ENCODE data around the gene ELMO3.

ELMO3 gene

DNA sequence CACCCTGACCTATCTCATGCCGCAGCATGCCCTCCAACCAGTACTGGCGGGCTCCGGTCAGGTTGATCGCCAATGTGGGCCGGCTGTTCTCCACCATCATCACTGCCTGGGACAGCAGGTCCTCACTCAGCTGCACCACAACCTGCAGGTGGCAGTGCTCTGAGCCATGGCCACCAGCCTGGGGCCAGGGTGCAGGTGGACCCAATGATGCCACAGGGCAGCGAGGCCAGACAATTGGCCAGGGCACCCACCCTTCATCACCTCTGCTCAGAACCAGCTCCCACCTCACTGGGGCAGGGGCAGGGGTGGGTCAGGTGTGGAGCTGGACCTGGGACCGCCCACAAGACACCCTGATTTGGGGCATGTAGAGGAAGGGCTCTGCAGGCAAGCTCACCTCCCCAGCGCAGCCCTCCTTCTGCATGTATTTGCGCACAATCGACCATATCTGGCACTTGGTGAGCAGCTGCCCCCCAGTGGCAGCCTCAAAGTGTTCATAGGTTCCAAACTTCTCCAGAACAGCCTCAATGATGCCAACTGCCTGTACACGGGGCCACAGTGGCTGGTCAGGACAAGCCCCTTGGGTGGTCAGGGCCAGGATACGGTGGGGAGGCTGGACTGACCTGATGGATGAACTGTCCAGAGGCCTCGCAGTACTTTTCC lies 19.4 kb upstream of the ELMO3 start:
- FAIRE-seq = no peak
- no peak for DNase-seq (ENCODE audit: extremely low spot score, insufficient read length, low read depth)

DNA sequence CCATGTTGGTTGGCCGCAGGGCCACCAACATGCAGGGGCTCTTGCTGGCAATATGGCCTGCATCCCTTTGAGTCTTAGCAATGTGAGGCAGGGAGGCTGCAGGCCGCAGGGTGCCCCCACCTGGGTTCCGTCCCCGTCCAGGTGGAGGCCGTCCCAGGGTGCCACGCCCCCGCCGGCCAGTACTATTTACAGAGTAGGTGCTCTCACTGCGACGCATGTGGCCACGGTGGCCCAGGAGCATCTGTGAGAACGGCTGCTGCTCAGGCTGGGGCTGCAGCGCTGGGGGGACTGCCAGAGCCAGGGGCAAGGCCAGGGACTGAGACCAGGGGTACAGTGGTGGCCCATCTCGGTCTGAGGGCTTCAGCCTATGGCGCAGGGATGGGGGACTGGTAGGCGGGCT lies 18.8 kb upstream of the ELMO3 start:
- no peak for FAIRE-seq
- DNase-seq (ENCODE audit: extremely low spot score, insufficient read length, low read depth) = no peak

DNA sequence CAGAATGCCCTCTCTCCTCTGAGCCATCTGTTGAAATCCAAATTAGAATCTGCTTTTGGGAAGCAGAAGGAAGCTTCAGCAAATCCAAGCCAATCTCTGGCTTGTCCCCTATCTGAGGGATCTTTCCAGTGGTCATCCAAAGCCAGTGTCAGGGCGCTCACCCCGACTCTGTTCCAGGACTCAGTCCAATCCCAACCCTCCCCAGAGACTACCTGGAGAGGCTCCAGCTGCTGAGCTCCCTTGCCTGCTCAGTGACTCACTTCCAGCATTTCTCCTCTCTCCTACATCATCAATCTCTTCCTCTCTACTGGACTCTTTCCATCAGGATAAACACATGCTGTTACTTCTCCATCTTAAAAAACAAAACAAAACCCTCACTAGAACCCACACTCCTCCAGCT lies 17.6 kb upstream of the ELMO3 start:
- DNase-seq (ENCODE audit: extremely low spot score, insufficient read length, low read depth) (no peak), FAIRE-seq (no peak)

DNA sequence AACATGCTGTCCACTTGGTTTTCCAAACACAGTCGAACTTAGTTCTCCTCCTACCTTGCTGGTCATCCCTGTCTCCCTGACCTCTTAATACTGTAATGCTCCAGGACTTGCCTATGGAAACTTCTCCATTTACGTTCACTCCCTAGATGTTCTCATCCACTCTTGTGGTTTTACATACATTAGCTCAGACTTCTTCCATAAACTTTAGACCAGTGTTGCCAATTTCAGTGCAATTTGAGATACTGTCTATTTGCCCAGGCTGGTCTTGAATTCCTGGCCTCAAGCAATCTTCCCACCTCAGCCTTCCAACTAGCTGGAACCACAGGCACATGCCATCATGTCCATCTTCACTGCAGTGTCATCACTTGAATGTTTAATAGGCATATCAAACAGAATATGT lies 16.6 kb upstream of the ELMO3 start:
- no peak for FAIRE-seq
- DNase-seq (ENCODE audit: extremely low spot score, insufficient read length, low read depth) = no peak

DNA sequence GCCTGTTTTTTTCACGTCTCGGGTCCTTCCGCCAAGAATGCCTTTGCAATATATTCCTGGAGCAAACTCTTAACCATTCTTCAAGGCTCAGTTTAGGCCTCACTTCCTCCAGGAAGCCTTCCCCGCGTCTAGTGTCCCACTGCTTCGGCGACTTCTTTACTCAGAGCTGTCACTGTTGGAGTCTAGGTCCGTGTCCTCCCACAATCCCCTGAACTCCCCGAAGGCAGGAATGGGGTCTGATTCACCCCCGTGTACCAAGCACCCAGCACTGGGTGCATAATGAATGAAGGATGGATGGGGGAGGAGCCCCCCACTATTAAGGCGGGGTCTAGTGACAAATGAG lies 15.7 kb upstream of the ELMO3 start:
- no peak for DNase-seq (ENCODE audit: extremely low spot score, insufficient read length, low read depth)
- FAIRE-seq = no peak

DNA sequence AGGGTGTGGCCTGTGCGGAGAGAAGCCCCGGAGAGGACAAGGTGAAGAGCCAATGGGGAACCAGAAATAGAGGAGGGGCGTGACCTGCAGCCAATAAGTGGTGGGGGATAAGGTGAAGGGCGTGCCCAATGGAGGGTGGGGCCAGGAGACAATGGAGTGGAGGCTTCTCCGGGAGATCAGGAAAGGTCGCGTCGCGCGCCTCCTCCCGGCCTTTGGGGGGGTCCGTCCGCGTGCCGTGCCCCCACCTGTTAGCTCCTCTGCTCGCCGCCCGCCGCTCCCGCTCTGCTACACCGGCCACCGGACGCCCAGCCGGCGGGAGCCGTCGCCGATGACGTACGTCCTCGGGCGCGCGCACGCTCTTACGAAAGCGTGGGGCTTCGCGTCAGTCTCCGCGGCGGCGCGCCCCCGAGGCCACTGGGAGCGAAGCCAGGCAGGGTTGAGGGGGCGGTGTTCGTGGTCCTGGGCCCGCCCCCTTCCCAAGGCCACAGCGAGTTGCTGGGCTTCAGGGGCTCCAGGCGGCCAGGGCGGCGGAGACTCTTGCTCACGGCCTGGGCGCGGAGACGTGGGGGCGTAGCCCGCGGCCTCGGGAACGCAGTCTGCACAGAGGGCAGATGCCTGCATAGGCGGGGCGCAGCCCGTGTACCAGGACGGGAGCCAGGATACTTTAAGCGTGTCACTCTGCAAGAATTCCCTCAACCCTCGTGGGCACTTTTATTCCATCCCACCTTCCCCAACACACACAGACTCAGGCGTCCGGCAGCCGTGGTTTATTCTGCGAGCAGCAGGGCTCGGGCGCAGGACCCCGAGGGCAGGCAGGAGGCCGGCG lies 15.1 kb upstream of the ELMO3 start, which contains the start of gene MATCAP1:
Gene MATCAP1 (minus strand): TSS at position 337 of the 826 bp plus-strand sequence. CDS start 3,353 bp downstream, outside the sequence.
- peak; percentile 99 for FAIRE-seq

DNA sequence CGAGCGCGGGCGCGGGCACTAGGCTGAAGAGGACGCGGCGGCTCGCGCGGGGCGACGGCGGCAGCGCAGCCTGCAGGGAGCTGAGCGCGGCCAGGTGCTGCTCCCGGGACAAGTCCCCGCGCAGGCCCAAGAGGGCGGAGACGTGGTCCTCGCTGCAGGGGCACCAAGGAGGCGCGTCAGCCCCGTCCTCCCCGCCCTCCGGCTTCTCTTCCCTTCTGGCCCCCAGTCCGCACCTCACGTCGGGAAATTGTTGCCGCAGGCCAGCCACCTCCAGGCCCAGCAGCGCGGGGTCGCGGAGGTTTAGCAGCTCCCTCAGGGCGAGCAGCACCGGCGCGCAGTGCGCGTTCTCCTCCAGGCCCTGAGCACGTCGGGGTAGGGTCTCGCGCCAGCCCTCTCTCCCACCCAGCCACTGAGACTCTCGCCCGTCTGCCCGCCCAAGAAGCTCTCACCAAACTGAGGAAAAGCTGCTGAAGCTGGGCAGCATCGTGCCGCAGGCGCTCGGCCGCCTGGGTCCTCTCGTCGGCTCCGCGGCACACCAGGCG lies 14.4 kb upstream of the ELMO3 start:
- no peak for DNase-seq (ENCODE audit: extremely low spot score, insufficient read length, low read depth)
- FAIRE-seq = no peak

More for the DNA sequence above, 15.1 kb upstream of the ELMO3 start, which contains the start of gene MATCAP1:
- DNase-seq (ENCODE audit: extremely low spot score, insufficient read length, low read depth) = peak; percentile 99

DNA sequence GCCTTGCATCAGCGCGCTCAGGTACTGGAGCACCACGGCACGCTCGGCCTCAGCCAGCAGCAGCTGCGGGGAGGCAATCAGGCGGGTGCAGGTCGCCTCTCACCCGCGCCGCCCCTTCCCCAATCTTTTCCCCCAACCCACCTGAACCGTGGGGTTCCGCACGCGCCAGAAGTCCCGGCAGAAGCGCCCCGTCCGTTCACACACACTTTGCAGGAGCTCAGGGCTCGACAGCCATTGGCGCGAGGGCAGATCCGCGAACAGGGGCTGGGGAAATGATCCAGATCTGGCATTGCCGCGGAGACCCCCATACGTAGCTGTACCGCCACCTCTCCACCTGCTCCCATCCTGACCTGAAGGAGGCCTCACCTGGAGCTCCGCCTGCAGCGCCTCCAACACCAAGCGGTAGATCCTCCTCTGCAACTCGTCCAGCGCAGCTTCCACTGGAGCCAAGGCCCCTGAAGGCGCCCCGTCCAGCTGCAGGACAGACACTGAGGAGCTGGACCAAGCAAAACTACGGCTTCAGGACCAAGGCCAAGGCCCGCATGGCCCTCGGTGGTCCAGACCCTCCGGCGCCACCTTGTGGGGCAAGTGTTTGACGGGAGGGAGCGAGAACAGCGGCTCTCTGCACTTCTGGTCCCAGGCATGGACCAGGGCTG lies 13.8 kb upstream of the ELMO3 start:
- FAIRE-seq = peak; percentile 89
- DNase-seq (ENCODE audit: extremely low spot score, insufficient read length, low read depth) = no peak

DNA sequence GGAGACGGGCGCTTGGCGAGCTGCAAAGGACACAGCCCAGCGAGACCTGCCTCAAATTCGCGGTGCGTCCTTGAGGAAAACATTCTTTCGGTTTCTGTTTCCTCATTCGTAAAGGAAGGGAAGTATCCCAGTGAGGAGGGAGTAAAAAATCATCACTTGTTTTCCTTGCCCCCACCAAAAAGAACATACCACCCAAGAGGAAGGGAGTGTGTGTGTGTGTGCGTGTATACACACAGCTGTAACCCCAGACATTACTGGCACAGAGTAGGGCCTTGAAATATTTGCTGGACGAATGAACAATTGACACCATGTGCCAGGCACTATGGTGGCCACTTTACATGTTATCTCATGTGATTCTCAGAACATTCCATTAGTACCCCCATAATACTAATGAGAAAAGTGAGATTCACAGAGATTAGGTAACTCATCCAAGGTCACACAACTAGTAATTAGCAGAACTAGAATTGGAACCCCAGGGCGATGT lies 13.2 kb upstream of the ELMO3 start:
- DNase-seq (ENCODE audit: extremely low spot score, insufficient read length, low read depth) = no peak
- no peak for FAIRE-seq

DNA sequence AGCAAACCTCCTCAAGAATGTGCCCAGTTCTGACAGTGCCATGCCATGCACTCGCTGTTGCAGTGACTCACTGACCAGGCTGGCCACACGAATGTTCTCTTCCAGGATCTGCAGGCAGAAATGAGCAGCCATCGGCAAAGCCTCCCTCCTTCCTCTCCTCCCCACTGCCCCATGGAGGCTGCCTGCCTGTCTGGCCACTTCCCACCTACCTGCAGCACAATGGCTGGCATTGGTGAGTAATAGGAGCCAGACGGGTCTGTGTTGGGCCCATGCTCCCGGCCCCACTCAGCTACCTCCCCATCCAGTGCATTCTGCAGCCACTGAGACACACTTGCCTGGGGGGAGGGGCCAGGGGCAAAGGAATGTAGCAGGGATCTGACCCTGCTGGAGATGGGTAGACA lies 12.4 kb upstream of the ELMO3 start:
- no peak for FAIRE-seq
- DNase-seq (ENCODE audit: extremely low spot score, insufficient read length, low read depth) = no peak

DNA sequence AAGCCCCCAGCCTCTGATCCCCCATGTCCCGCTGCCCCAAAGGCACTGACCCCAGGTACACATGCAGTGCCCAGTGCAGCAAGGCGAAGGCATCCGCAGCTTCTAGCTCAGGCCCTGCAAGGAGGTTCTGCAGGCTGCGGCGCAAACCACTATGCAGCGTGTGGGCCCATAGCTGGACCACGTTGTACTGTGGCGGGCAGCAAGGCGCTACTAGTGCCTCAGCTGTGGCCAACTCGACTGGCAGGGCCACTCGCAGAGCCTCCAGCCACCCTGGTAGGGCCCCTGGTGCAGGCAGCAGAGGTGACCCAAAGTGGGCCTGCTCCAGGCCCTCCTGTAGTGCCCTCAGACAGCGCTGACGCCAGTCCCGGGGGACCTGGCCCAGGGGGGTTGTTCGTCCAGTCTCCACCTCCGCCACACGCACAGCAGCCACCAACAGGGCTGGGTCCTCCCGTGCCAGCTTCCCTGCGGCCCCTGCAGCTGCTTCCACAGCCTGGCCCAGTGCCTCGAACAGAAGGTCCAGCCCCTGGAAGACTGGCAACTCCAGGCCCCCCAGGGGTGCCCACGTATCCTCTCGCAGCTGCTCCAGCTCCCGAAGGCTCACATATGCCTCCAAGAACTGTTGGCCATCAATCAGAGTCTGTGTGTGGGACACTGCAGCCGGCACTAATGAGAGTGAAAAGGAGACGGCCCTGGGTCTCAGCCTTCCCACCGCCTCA lies 11.6 kb upstream of the ELMO3 start:
- no peak for DNase-seq (ENCODE audit: extremely low spot score, insufficient read length, low read depth)
- no peak for FAIRE-seq

DNA sequence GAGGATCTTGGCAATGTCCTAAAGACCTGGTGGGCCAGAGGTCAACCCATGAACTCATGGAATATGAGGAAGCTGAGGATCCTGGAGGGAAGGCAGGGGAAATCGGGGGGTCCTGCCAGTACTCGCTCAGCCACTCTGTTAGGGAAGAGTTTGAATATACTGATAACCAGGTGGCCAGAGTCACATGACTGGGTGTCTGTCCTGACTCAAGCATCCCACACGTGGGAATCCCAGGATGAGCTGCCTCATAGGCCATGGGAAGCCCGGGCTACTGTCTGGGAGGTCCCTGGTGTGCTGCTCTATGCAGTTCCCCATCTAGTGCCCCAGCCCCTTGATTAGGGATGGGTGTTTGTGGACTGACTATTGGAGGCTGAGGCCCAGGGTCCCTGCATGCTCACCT lies 10.6 kb upstream of the ELMO3 start:
- DNase-seq (ENCODE audit: extremely low spot score, insufficient read length, low read depth) (no peak), FAIRE-seq (no peak)

DNA sequence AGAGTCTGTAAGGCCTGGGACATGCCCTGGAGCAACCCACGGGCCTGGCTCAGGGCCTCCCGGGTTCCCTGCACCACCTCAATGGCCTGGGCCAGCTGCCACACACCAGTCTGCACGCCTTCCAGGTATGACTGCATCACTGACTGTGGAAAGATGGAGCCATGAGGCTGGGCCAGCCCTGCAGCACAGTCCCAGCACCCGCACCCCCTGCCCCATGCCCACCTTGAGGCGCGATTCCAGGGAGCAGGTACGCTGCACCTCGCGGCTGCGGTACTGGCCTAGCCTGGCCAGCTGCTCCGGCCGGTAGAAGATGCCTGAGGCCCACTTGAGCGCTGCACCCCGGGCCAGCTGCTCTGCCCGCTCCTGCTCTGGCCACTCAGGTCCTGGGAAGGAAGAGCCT lies 10.1 kb upstream of the ELMO3 start:
- no peak for DNase-seq (ENCODE audit: extremely low spot score, insufficient read length, low read depth)
- FAIRE-seq = no peak

DNA sequence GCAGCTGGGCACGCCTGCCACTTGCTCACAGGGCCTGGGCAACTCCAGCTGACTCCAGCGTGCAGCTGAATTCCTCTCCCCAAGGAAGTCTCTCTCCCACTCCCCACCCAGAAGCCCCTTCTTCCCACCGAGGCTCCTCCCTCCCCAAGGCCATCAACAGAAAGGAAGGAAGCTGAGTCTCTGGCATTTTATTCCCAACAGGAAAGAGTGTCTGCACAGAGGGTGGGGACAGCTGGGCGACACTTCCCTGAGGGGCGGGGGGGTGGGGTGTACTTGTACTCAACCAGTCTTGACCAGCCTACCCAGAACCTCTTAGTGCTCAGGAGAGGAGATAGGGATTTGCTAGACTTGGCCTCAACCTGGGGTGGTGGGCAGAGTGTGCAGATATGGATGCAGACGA lies 8.9 kb upstream of the ELMO3 start, which contains the start of gene EXOC3L1:
Gene EXOC3L1 (minus strand): TSS at position 96 of the 400 bp plus-strand sequence. CDS start 460 bp downstream, outside the sequence.
- FAIRE-seq = no peak
- DNase-seq (ENCODE audit: extremely low spot score, insufficient read length, low read depth) = no peak

DNA sequence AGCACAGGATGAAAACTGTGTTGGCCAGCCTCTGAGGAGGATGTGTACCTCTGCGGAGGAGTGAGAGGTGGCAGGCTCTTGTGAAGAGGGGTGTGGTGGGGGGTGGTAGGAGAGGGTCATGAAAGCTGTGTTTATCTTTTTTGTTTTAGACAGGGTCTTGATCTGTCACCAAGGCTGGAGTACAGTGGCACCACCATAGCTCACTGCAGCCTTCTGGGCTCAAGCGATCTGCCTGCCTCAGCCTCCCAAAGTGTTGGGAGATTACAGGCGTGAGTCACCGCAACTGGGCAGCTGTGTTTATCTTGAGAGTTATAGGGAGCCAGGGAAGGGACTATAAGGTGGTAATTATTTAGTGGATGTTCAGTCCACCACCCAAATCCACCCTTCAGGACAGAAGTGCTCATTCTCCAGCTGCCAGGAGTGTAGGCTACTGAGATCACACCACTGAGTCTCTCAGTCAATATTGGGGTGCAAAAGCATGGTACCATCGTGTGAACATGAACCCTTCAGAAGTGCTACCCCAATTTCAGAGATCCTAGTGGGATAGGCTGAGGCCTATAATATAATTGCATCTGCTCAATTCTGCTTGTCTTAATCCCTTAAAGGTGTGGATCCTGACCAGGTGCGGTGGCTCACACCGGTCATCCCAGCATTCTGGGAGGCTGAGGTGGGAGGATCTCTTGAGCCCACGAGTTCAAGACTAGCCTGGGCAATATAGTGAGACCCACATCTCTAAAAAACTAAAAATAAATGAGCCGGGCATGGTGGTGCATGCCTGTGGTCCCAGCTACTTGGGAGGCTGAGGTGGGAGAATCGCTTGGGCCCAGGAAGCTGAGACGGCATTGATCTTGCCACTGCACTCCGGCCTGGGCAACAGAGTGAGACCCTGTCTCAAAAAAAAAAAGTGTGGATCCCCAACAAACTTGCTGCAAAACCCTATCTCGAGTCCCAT lies 8.2 kb upstream of the ELMO3 start:
- FAIRE-seq = no peak
- DNase-seq (ENCODE audit: extremely low spot score, insufficient read length, low read depth) = no peak

DNA sequence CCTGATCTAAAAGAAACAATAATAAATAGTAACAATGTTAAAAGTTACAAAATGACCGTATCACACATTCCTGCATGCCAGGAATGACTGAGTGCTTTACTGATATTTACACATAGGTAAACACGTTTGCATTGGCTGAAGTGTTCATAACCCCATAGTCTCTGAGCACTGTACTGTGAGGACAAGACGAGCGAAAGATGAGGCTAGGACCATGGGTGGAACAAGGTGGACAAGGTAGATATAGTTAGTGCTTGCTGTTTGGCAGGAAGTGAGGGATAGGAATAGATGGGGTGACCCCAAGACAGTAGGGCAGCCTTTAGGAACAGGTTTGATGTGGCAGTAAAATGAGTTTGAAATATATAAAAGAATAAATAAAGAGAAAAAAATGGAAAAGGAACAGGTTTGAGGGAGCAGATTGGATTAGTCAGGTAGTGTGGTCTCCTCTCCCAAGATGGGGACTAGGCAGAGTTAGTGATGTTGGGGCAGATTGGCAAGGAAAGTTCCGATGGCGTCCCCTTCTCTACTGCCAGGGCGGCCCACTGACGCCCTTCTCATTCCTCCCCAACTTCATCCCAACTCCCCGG lies 7.4 kb upstream of the ELMO3 start:
- DNase-seq (ENCODE audit: extremely low spot score, insufficient read length, low read depth) (no peak), FAIRE-seq (no peak)

DNA sequence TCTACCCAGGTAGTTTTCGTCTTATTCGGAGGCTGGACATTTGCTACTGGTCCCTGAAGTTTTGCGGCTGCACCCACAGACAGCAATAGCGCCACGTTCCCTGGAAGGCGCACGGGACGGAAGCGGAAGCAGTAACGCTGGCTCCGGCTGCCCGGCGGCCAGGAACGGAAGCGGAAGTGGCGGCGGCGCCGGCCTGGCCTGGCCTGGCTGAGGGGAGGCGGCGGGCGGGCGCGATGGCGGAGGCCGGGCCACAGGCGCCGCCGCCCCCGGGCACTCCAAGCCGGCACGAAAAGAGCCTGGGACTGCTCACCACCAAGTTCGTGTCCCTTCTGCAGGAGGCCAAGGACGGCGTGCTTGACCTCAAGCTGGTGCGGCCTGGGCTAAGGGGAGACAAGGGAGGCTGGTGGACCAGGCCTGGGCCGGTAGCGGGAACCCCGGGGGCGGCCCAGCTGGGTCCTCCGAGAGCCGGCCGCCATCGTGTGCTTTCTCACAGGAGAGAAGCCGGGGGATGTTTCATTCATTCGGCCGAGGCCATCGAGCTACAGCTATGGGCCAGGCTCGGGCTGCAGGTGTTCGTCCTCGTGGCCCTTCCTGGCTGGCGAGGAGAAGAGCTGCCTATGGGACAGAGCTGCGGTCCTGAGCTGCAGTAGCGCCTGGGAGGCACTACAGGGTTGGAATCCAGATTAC lies 6.8 kb upstream of the ELMO3 start, which contains the start of gene E2F4:
Gene E2F4 (plus strand): TSS at position 161 of the 687 bp plus-strand sequence. CDS start 73 bp downstream, at position 234.
- peak; percentile 97 for FAIRE-seq
- DNase-seq (ENCODE audit: extremely low spot score, insufficient read length, low read depth) = peak; percentile 93

Measured in GM18507 (cell line).